ENCODE measurements around the gene SEPTIN8. TPM values are rescaled to one million over a fixed set of nuclear protein-coding genes. Genes with fewer than 3 reads are reported as not detected.

Gene SEPTIN8
- total RNA-seq, 1 experiment from 2014 or later, result 38.2 TPM

- Mint-ChIP-seq H3K4me1 (peaks cover under 1% of the 10 kb centered on the region in 2 experiments; a peak in 2 of 4 replicates), H3K36me3 (ENCODE audit: insufficient read depth in 1 of 3, low read depth in 3 of 3) (peaks cover 5 to 26% (median 16%) of the 10 kb centered on the region in 3 experiments; a peak in 6 of 7 replicates), H3K9me3 (no peaks in the 10 kb centered on the region), H3K27me3 (ENCODE audit: low read depth) (peaks cover 3% of the 10 kb centered on the region; the same call in 1 of the 2 replicates), H3K4me3 (no peak overlapping the region), H3K27ac (no peak overlapping the region)
- Histone ChIP-seq H3K4ac (ENCODE audit: low read depth, low read length) (no peak overlapping the region), H3K27me3 (ENCODE audit: insufficient read depth, low read length) (no peaks in the 10 kb centered on the region), H3T11ph (ENCODE audit: low read length) (no peak overlapping the region), H3K23me2 (ENCODE audit: insufficient read length, low read depth, low read length, poor library complexity, severe bottlenecking) (no peaks in the 10 kb centered on the region), H2BK15ac (ENCODE audit: low read depth, low read length) (no peak overlapping the region), H4K20me1 (ENCODE audit: control insufficient read depth, insufficient read depth, insufficient read length) (peaks cover 2% of the 10 kb centered on the region), H4K91ac (ENCODE audit: insufficient read length, low read depth, low read length) (no peak overlapping the region), H3K79me1 (ENCODE audit: insufficient read depth, low read depth, low read length, poor library complexity, severe bottlenecking) (no peaks in the 10 kb centered on the region), H3K14ac (ENCODE audit: insufficient read depth, low read length) (no peak overlapping the region; the same call in 1 of the 2 replicates), H3K23ac (ENCODE audit: insufficient read length, low read depth, low read length) (no peak overlapping the region), H2BK5ac (ENCODE audit: insufficient read length, low read length) (no peak overlapping the region), H3K9me3 (ENCODE audit: control insufficient read depth, low read depth, low read length) (no peaks in the 10 kb centered on the region), H2BK20ac (ENCODE audit: low read depth, low read length, poor library complexity, severe bottlenecking) (no peak overlapping the region), H4K5ac (ENCODE audit: insufficient read length, low read depth, low read length) (no peak overlapping the region), H3K18ac (ENCODE audit: insufficient read length, low read depth, low read length) (no peak overlapping the region), H3K79me2 (ENCODE audit: insufficient read depth, low read length) (no peaks in the 10 kb centered on the region), H4K8ac (replicated peaks; ENCODE audit: insufficient read length, low read depth, low read length) (no peak overlapping the region), H2AK5ac (ENCODE audit: insufficient read length, low read length) (no peak overlapping the region), H3K4me2 (ENCODE audit: insufficient read depth, insufficient read length, low read length) (no peak overlapping the region), H2BK120ac (ENCODE audit: low read depth, low read length, poor library complexity, severe bottlenecking) (no peak overlapping the region), H3K56ac (ENCODE audit: insufficient read length, low read depth, low read length) (no peak overlapping the region), H2AFZ (ENCODE audit: low read length) (no peak overlapping the region), H3K4me1 (ENCODE audit: insufficient read depth, low read length) (no peaks in the 10 kb centered on the region), H3K9ac (ENCODE audit: extremely low read depth, insufficient read length, low read length) (no peak overlapping the region), H2BK12ac (ENCODE audit: insufficient read length, low read depth, low read length) (no peak overlapping the region), H3K27ac (ENCODE audit: insufficient read length, low read depth, low read length) (no peak overlapping the region)
- no CpG with 5 or more reads among the region's 12 CpGs for WGBS (ENCODE audit: extremely low coverage, insufficient read length, low lambda C conversion rate)
- DNase-seq, result peak; percentile 20
- no peak for TF ChIP-seq CTCF (conservative IDR thresholded peaks at IDR 0.05)
Measured at GRCh38 chr5:132765311-132766019, 11.6 kb downstream of the SEPTIN8 start.

Data from H9 (cell line).